CD14-positive monocyte (primary cell): Measurements from ENCODE around the gene PRKAR1B. TPM values are rescaled to one million over a fixed set of nuclear protein-coding genes. Genes with fewer than 3 reads are reported as not detected.

Experiments
- DNase-seq, 3 donors: peaks; one replicate each; pipeline ENCODE4 v3.0.0-alpha.2; 2011 to 2022
- H2AFZ ChIP-seq: 2 replicates; pipeline ENCODE4 v1.6.0; 2012; ENCODE audit warnings: mild to moderate bottlenecking, low read depth, low read length, inconsistent platforms; ENCODE audit not compliant: insufficient read depth, poor library complexity, severe bottlenecking
- H3K27ac ChIP-seq, 2 donors: 1 replicate in 1 of 2; 2 replicates in 1 of 2; pipeline ENCODE4 v1.5.1; 2012 to 2013; ENCODE audit warnings: low read length in 2 of 2, control low read depth in 1 of 2, inconsistent platforms in 1 of 2, low read depth in 1 of 2, mild to moderate bottlenecking in 1 of 2
- H3K27me3 ChIP-seq, 2 donors: one replicate each; pipeline versions ENCODE4 v1.6.0 to v1.6.1; 2011 to 2013; ENCODE audit warnings: low read length in 2 of 2; ENCODE audit not compliant: control insufficient read depth in 2 of 2, insufficient read depth in 2 of 2
- H3K36me3 ChIP-seq, 2 donors: replicated peaks in 1 of 2; 1 replicate in 1 of 2; 2 replicates in 1 of 2; pipeline versions ENCODE4 v1.5.1 to v1.6.1; 2012 to 2013; ENCODE audit warnings: low read length in 2 of 2, control low read depth in 1 of 2, inconsistent platforms in 1 of 2, mild to moderate bottlenecking in 1 of 2; ENCODE audit not compliant: insufficient read depth in 2 of 2, control insufficient read depth in 1 of 2
- H3K4me1 ChIP-seq, 2 donors: 1 replicate in 1 of 2; 2 replicates in 1 of 2; pipeline versions ENCODE4 v1.5.1 to v1.6.1; 2012 to 2013; ENCODE audit warnings: low read length in 2 of 2, control low read depth in 1 of 2, inconsistent platforms in 1 of 2, mild to moderate bottlenecking in 1 of 2, moderate library complexity in 1 of 2; ENCODE audit not compliant: insufficient read depth in 2 of 2, control insufficient read depth in 1 of 2
- H3K4me2 ChIP-seq: replicated peaks from 2 replicates; pipeline ENCODE3; 2012; ENCODE audit warnings: low read length, moderate library complexity, mild to moderate bottlenecking; ENCODE audit not compliant: poor library complexity, severe bottlenecking; ENCODE audit errors: extremely low read depth
- H3K4me3 ChIP-seq, 3 experiments: fragments of 200-600 bp in 1 of 3; sonication (generic) in 1 of 3; replicated peaks in 1 of 3; 1 replicate in 2 of 3; 2 replicates in 1 of 3; pipeline ENCODE4 v1.5.1; 2011 to 2013; ENCODE audit warnings: low read length in 3 of 3, mild to moderate bottlenecking in 3 of 3, control low read depth in 2 of 3, low read depth in 2 of 3, inconsistent platforms in 1 of 3, moderate library complexity in 1 of 3
- H3K79me2 ChIP-seq: 2 replicates; pipeline ENCODE4 v1.6.0; 2012; ENCODE audit warnings: mild to moderate bottlenecking, control low read depth, inconsistent platforms, low read length, moderate library complexity; ENCODE audit not compliant: insufficient read depth
- H3K9ac ChIP-seq: 2 replicates; pipeline ENCODE4 v1.6.0; 2017; ENCODE audit warnings: low read length, mild to moderate bottlenecking; ENCODE audit not compliant: insufficient read depth, poor library complexity, severe bottlenecking
- H3K9me3 ChIP-seq, 2 donors: replicated peaks in 1 of 2; 1 replicate in 1 of 2; 2 replicates in 1 of 2; pipeline versions ENCODE4 v1.5.1 to v1.6.1; 2012 to 2013; ENCODE audit warnings: low read length in 2 of 2, control low read depth in 1 of 2; ENCODE audit not compliant: control insufficient read depth in 1 of 2, insufficient read depth in 1 of 2
- H4K20me1 ChIP-seq: 2 replicates; pipeline ENCODE4 v1.6.0; 2012; ENCODE audit warnings: mild to moderate bottlenecking, low read length, control low read depth, moderate library complexity; ENCODE audit not compliant: insufficient read depth
- H3K27ac Mint-ChIP-seq, 7 donors: one replicate each; pipeline ENCODE4 v1.8.0; 2020; ENCODE audit warnings: mild to moderate bottlenecking in 7 of 7, mixed read lengths in 7 of 7, moderate library complexity in 6 of 7, inconsistent platforms in 2 of 7
- H3K27me3 Mint-ChIP-seq, 3 donors: one replicate each; pipeline ENCODE4 v1.8.0; 2021 to 2022; ENCODE audit warnings: low read depth in 3 of 3, mild to moderate bottlenecking in 3 of 3, mixed read lengths in 3 of 3, moderate library complexity in 3 of 3, inconsistent platforms in 1 of 3
- H3K36me3 Mint-ChIP-seq, 2 donors: one replicate each; pipeline ENCODE4 v1.8.0; 2020; ENCODE audit warnings: mixed read lengths in 2 of 2, inconsistent platforms in 1 of 2, mild to moderate bottlenecking in 1 of 2
- H3K4me1 Mint-ChIP-seq: one replicate; pipeline ENCODE4 v1.8.0; 2020; ENCODE audit warnings: mild to moderate bottlenecking, mixed read lengths
- H3K4me3 Mint-ChIP-seq, 2 donors: one replicate each; pipeline ENCODE4 v1.8.0; 2020; ENCODE audit warnings: mild to moderate bottlenecking in 2 of 2, mixed read lengths in 2 of 2, moderate library complexity in 1 of 2
- H3K9me3 Mint-ChIP-seq, 7 donors: one replicate each; pipeline ENCODE4 v1.8.0; 2020 to 2022; ENCODE audit warnings: mixed read lengths in 7 of 7, mild to moderate bottlenecking in 6 of 7, moderate library complexity in 6 of 7, inconsistent platforms in 2 of 7
- CTCF ChIP-seq: fragments of 200-600 bp; IDR thresholded peaks from one replicate; pipeline ENCODE4 v1.8.0; 2022; ENCODE audit warnings: antibody characterized with exemption, mild to moderate bottlenecking
- WGBS: methylation state at CpG from one replicate; pipeline ENCODE4 v1.1.5; 2013; ENCODE audit warnings: missing lambda C conversion rate; ENCODE audit not compliant: insufficient coverage; 5-methylcytosine and 5-hydroxymethylcytosine counted together
- intact Hi-C, 2 donors: fragments of 100-400 bp; cut with micrococcal nuclease; formaldehyde crosslinking; loops; one replicate each; pipeline versions ENCODE4 v1.15.0 to v1.15.1; 2023
- polyA plus RNA-seq, 3 donors: library from polyadenylated mRNA; depleted of rRNA in 1 of 3; unstranded in 2 of 3; stranded (reverse) in 1 of 3; fragments of 300-500 nt in 2 of 3; fragments of >200 nt in 1 of 3; fragmentation: Illumina TruSeq in 2 of 3; gene quantifications; 1 replicate in 2 of 3; 2 replicates in 1 of 3; pipeline ENCODE4 v1.2.3, GENCODE V29; 2012 to 2021

The PRKAR1B gene
- polyA plus RNA-seq, 3 donors = 0.94 to 2.1 (median 1.1) TPM

- Histone ChIP-seq H3K27ac (peak overlapping the region; percentile 96 to 97), H3K79me2 (no peaks in the 10 kb centered on the region), H3K4me3 (peak overlapping the region in 1 of 3 experiments; percentile 41), H3K27me3 (no peaks in the 10 kb centered on the region), H3K9me3 (peaks cover 0 to 14% of the 10 kb centered on the region in 2 donors), H2AFZ (no peak overlapping the region), H3K36me3 (no peaks in the 10 kb centered on the region), H3K9ac (peak overlapping the region; percentile 76), H3K4me1 (peaks cover 45 to 53% of the 10 kb centered on the region in 2 donors), H3K4me2 (peak overlapping the region; percentile 67), H4K20me1 (no peaks in the 10 kb centered on the region)
- Mint-ChIP-seq H3K27me3 (peaks cover 0 to 9% (median 4%) of the 10 kb centered on the region in 3 donors), H3K4me3 (peak overlapping the region in 1 of 2 donors; percentile 88), H3K36me3 (peaks cover 6 to 8% of the 10 kb centered on the region in 2 donors), H3K27ac (peak overlapping the region; percentile 97 to 99 (median 98)), H3K9me3 (peaks cover 0 to 24% (median 9%) of the 10 kb centered on the region in 7 donors), H3K4me1 (peaks cover 48% of the 10 kb centered on the region)
- peak; percentile 14 to 22 (median 20) for DNase-seq
- no peak for TF ChIP-seq CTCF
- WGBS = 95% methylated on average over 5 of the region's 12 CpGs
- intact Hi-C loops = loop anchor here (5.0 to 10.0 kb wide), 3 partner anchors 121 to 354 kb away; partner anchors contain the start of genes DNAAF5 (in 1 of the 2), GET4 (in 1 of the 2) and PRKAR1B (in 1 of the 2)
Measured at GRCh38 chr7:603152-603951, 123.7 kb downstream of the PRKAR1B start.

- Histone ChIP-seq H2AFZ (peak overlapping the region; percentile 78), H3K4me1 (peaks cover 43 to 48% of the 10 kb centered on the region in 2 donors), H3K4me3 (peak overlapping the region in 2 of 3 experiments; percentile 35 to 65), H3K9ac (peak overlapping the region; percentile 72), H3K36me3 (no peaks in the 10 kb centered on the region), H3K27ac (peak overlapping the region; percentile 96 to 97), H3K9me3 (peaks cover 0 to 14% of the 10 kb centered on the region in 2 donors), H3K4me2 (peak overlapping the region; percentile 67), H4K20me1 (no peaks in the 10 kb centered on the region), H3K79me2 (no peaks in the 10 kb centered on the region), H3K27me3 (no peaks in the 10 kb centered on the region)
- WGBS = 75% methylated on average over 25 of the region's 38 CpGs
- peak; percentile 6 to 32 (median 25) for DNase-seq
- no peak for TF ChIP-seq CTCF
- Mint-ChIP-seq H3K36me3 (peaks cover 6 to 8% of the 10 kb centered on the region in 2 donors), H3K4me1 (peaks cover 42% of the 10 kb centered on the region), H3K27ac (peak overlapping the region; percentile 97 to 99 (median 98)), H3K9me3 (peaks cover 0 to 24% (median 9%) of the 10 kb centered on the region in 7 donors), H3K27me3 (peaks cover 0 to 9% (median 6%) of the 10 kb centered on the region in 3 donors), H3K4me3 (peak overlapping the region; percentile 27 to 63)
- intact Hi-C loops = loop anchor here (5.0 to 10.0 kb wide), 3 partner anchors 122 to 355 kb away; partner anchors contain the start of genes DNAAF5 (in 1 of the 2), GET4 (in 1 of the 2) and PRKAR1B (in 1 of the 2)
Measured at GRCh38 chr7:602341-603141, 124.5 kb downstream of the PRKAR1B start.
